Hematopoietic multipotent progenitor cell treated with erythropoietin and hydrocortisone succinate and interleukin-3 and kit ligand, for 17 days (in vitro differentiated cells): ENCODE data around the gene PFKFB2.
A peak's percentile ranks its signal among the peaks of the same experiment; 100 is the strongest.

ENCODE experiments used
- DNase-seq: peaks from one replicate; pipeline ENCODE4 v3.0.0-alpha.2; 2015; ENCODE audit warnings: low spot score

Gene PFKFB2

GRCh38 chr1:207021876-207022596, 31.0 kb upstream of the PFKFB2 start:
- DNase-seq = peak; percentile 46

DNA sequence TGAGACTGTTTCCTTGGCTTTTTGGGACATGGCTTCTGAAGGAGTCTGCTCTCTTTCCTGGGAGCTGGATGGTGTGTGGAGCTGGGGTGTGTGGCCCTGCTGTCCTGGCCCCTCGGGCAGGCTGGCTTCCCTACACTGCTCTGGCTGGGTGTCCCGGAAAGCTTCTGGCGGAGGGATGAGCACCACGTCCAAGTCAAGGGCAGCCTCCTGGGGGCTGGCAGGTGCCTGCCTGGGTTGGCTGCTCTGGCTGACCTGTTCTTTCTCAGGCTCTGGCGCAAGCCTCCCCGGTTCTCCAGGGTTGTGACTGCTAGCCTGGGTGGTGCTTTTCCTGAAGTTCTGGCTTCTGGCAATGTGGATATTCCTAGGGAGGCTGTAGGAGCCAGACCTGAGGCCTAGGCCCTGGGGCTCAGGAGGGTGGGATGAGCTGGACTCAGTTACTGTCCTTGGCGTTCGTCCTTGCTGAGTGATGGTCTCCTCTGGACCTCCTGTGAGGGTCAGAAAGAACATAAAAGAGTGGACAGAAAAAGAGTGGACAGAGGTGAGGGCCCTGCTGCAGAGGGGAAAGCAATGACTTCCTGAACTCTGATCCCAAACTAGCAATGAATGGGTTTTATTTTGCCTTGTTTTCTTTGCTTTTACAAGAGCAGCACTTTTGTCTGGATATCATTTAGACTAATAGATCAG, 29.9 kb upstream of the PFKFB2 start:
- no peak for DNase-seq

DNA sequence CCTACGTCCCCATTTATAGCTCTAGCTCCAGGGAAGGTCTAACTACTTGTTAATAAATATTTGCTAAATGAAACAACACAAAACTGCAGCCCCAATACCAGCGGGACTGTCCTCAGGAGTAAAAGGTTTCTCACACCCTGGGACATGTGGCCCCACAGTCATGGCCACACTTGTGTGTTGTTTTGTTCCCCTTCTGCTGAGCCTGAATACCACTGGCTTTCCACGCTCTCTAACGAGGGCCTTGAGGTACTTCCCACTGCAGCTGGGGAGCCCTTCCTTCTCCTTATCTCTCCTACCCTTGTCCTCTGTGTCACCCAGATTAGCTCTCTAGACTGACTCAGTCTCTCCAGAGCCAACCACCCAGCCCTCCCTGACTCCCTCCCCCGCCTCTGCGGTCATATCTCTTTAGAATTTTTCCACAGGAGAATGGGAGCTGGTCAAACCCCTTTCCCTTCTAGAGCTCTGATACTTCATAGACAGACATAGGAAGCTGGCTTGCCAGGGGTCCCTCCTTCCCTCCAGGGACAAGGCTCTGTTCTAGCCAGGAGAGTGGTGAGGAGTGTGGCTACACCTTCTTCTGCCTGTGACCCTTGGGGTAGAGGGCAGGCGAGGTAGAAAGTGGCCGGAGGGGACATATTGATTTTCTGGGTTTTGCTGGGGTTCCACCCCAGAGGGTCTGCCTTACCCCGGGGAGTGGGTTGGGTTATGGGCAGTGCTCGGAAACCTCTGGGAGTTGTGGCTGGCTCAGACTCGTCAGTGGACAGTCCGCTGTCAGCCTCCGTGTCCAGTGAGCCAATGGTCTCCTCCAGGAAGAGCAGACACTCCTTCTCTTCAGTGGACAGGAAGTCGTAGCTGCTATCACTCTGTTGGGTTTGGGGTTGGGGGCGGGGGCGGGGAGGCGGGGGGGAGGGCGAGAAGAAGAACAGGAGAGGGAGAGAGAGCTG, 28.6 kb upstream of the PFKFB2 start:
- DNase-seq = peak; percentile 96

DNA sequence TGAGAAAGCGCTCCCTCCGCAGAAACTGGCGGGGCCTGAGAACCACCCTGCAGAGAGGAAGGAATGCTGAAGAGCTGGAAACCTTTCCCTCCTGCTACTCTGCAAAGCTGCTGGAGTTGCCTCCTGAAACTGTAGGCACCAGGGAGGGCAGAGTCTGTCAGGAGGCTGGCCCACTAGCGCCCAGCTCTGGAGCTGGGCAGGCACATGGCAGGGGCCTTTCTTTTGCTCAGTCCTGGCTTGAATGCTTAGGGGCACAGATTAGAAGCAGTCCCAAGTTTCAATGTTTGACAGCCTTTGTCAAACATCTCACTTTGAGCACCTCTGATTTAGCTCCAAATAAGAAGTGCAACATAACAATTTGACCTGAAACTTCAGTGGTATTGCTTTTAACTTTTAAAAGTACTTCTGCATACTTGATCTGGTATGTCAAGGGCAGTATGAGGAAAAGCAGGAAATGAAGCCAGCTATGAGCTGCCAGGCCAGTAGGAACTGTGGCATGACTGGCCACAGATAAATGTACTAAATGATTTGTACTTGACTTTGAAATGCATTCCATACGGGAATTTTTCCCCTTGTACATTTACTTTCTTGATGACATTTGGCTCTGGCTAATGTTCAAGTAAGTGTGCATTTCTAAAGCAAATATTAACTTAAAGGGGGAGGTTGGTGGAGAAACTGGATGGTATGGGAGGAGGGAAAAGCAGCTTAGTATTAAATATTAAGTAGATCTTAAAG, 27.8 kb upstream of the PFKFB2 start:
- peak; percentile 76 for DNase-seq

DNA sequence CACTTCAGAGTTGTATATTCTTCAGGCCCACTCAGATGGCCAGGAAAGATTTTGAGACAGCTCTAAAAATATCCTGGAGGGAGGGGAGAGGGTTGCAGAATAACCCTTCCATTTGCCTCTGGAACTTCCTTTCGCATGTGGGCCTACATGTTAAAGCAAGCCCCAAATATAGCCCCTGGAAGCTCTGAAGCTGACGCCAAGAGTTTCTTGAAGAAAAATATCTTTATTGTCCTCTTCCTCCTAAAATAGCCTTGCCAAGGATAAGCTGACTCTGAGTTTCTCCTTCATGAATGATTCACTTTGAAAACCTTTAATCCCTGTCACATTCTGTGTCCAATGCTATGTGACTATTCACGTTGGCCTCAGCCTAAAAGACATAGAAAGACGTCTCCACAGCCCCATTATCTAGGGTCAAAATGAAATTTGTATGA, 27.0 kb upstream of the PFKFB2 start:
- no peak for DNase-seq

- DNase-seq = no peak
Measured at GRCh38 chr1:207027206-207027777, 25.8 kb upstream of the PFKFB2 start.

DNA sequence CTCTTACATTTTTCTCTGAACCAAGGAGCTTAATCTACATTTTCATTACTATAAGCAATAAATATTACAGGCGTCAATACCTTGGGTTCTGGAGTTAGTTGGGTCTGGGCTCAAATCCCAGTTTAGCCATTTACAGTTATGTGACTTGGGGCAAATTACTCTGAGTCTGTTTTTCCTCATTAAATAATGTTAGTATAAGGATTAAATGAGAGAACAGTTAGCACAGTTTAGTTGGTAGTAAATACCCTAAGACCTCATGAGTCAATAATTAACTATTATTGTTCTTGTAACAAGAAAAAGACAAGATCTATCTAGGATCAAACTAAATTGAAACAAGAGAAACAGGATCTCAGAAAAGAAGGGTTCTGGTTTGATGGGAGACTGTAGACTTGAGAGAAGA, 25.2 kb upstream of the PFKFB2 start:
- DNase-seq = no peak

- peak; percentile 29 for DNase-seq
Measured at GRCh38 chr1:207028884-207029650, 24.0 kb upstream of the PFKFB2 start.

DNA sequence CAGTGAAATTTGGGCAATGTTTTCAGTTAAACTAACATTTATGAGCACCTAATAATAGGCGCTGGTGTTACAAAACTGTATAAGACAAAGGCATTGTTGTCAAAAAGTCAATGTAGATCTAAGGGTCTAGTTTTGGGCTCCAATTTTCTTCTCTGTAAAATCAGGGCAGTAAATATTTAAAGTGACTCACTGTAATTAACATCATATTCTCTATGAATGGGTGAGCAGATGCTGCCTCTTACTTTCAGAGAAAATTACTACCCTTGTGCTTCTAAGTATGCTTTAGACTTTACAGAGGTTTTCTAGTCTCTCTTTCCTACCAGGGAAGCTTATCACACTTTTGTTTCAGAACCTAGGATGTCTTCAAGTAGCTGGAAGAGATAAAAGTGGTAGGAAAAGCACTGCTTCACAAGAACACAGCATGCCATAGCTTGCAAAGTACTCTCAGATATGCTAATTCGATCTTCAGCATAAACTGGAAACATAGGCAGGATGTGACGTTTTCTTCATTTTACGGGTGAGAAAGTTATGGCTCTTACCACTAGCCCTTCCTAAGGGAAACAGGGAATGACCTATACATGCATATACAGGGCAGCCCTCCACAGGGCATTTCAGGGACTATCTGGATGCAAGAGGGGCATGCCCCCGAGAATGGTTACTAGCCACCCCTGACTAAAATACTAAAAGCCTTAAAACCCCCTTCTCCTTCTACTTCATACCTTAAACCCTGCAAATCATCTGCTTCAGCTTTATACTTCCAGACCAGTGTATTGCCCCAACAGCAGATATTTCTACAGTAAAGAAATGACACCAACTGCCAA, 23.2 kb upstream of the PFKFB2 start:
- DNase-seq = no peak

- DNase-seq = no peak
Measured at GRCh38 chr1:207030522-207031009, 22.5 kb upstream of the PFKFB2 start.

GRCh38 chr1:207031016-207031415, 22.1 kb upstream of the PFKFB2 start:
- DNase-seq = no peak

- DNase-seq = no peak
Measured at GRCh38 chr1:207031632-207032264, 21.3 kb upstream of the PFKFB2 start.

DNA sequence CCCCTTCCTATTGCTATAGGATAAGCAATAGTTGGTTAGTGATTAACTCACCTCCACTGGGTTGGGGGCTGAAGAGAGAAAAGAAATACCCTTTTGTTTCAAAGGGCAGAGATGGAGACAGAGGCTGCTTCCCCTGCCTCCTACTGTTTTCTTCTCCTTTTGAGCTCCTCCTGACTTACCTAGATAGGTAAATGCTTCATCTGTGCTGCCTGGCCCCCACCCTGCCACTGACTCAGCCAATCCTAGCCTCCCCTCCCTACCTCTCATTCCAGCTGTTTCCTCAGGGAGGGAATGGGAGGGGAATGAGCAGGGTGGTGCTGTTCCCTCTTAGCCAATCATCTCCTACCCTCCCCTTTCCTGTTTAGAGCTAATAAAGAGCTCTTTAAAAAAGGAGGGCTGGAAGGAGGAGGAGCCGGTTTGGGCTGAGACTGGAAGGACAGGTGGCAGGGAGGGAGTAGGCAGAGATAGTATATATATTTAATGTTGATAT, 20.5 kb upstream of the PFKFB2 start, which contains the start of gene C1orf116:
Gene C1orf116 (minus strand): TSS at position 229 of the 490 bp plus-strand sequence. CDS start 5,158 bp downstream, outside the sequence.
- DNase-seq = peak; percentile 55

- DNase-seq = no peak
Measured at GRCh38 chr1:207033302-207033701, 19.8 kb upstream of the PFKFB2 start.

DNA sequence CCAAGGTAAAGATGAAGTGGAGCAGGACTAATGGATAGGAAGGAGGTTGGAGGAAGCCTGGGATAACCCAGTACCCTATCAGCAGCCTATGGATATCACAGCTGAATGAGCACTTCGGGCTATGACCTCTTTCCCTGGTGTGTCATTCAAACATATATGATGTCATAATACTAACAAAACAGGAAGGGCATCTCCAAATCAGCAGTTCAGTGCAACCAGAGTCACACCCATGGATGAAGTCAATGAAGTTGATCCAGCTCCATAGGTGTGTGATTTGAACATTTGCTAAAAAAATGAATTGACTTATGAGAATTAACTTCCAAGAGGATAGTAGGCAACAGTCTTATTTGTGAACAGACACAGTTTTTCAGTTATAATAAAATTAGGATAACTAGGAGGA, 18.9 kb upstream of the PFKFB2 start:
- peak; percentile 18 for DNase-seq

GRCh38 chr1:207034998-207035397, 18.1 kb upstream of the PFKFB2 start:
- DNase-seq = no peak

DNA sequence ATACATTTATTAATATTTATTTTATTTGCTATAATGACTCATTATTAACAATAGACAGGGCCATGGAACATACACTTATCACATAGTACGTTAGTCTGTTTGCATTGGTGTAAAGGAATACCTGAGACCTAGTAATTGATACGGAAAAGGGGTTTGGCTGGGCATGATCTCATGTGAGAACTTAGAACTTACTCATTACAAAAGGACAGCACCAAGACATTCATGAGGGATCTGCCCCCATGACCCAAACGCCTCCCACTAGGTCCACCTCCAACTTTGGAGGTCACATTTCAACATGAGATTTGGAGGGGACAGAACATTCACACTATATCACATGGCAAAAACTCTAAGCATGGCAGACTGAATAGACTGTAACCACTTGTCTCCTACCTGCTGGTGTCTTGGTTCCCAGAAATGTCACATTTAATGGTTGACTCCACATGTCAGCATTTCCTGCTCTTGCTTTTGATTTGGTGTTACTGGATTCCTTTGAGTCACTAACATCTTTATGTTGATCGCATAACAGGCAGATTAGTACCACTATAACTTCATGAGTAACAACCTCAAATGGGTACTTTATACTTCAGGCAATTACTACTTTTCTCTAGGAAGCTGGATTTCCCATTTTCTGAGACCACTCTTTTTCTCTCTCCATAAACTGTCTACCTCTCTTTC, 17.1 kb upstream of the PFKFB2 start:
- DNase-seq = no peak

- no peak for DNase-seq
Measured at GRCh38 chr1:207036865-207037264, 16.2 kb upstream of the PFKFB2 start.
